HepG2 (cell line): ENCODE results near the gene ZNF394. TPM values are rescaled to one million over a fixed set of nuclear protein-coding genes. Genes with fewer than 3 reads are reported as not detected.

Experiments
- ATAC-seq: fragments of 200-7000 bp; cut with Tn5 transposase; 3 replicates; pipeline ENCODE4 v1.9.1; 2020; ENCODE audit warnings: mild to moderate bottlenecking, moderate library complexity
- BruUV-seq: library from RNA; stranded (reverse); fragments of 400-500 nt; replicated peaks from 2 replicates; lab custom pipeline; 2021; lab: Mats Ljungman, UMichigan
- CTCF ChIA-PET: fragments of 300-600 bp; formaldehyde crosslinking; extraction: SDS; loops from one replicate; lab custom pipeline; 2021; ENCODE audit warnings: low total read pairs, inconsistent platforms, low intra/inter-chr PET ratio; lab: Yijun Ruan, JAX
- POLR2A ChIA-PET: fragments of 350-600 bp; sonication (Branson Sonifier 250); formaldehyde crosslinking; loops from one replicate; lab custom pipeline; 2020; ENCODE audit warnings: antibody characterized with exemption, inconsistent platforms; lab: Yijun Ruan, JAX
- DNase-seq: peaks from one replicate; pipeline ENCODE4 v3.0.0-alpha.2; 2015; ENCODE audit warnings: low spot score
- FAIRE-seq: peaks from 3 replicates; lab custom pipeline; 2011; peaks lifted over from hg19 to GRCh38; lab: Jason Lieb, UNC
- H2AFZ ChIP-seq: one replicate; pipeline ENCODE4 v1.6.1; 2011; ENCODE audit warnings: low read length, inconsistent platforms
- H3K27ac ChIP-seq: fragments of 300-600 bp; 3 replicates; pipeline ENCODE4 v1.8.0; 2011; ENCODE audit warnings: mixed run types, mild to moderate bottlenecking, mixed read lengths, low read length, inconsistent platforms; ENCODE audit not compliant: insufficient read depth; ENCODE audit errors: extremely low read length
- H3K27me3 ChIP-seq, 2 experiments: fragments of 200-600 bp in 1 of 2; 2 replicates in 1 of 2; 3 replicates in 1 of 2; pipeline versions ENCODE4 v1.6.0 to v1.8.0; 2011; ENCODE audit warnings: low read length in 2 of 2, mild to moderate bottlenecking in 2 of 2, moderate library complexity in 2 of 2, inconsistent platforms in 1 of 2; ENCODE audit not compliant: insufficient read depth in 2 of 2, control insufficient read depth in 1 of 2
- H3K36me3 ChIP-seq, 2 experiments: fragments of 200-600 bp in 1 of 2; replicated peaks in 1 of 2; 2 replicates in 1 of 2; 3 replicates in 1 of 2; pipeline versions ENCODE4 v1.5.1 to v1.8.0; 2011; ENCODE audit warnings: low read length in 2 of 2, inconsistent platforms in 1 of 2; ENCODE audit not compliant: insufficient read depth in 2 of 2, control insufficient read depth in 1 of 2
- H3K4me1 ChIP-seq: 2 replicates; pipeline ENCODE4 v1.5.1; 2012; ENCODE audit warnings: low read length, inconsistent platforms; ENCODE audit not compliant: insufficient read depth
- H3K4me2 ChIP-seq: 2 replicates; pipeline ENCODE4 v1.6.0; 2011; ENCODE audit warnings: low read depth, low read length, inconsistent platforms
- H3K4me3 ChIP-seq, 3 experiments: fragments of 200-600 bp in 1 of 3; sonication (generic), shearing (Covaris generic) in 1 of 3; replicated peaks in 1 of 3; 2 replicates each; pipeline ENCODE4 v1.5.1; 2011 to 2016; ENCODE audit warnings: low read length in 3 of 3, inconsistent platforms in 2 of 3, low read depth in 2 of 3, mild to moderate bottlenecking in 2 of 3, control low read depth in 1 of 3, mixed read lengths in 1 of 3; ENCODE audit not compliant: insufficient read depth in 1 of 3
- H3K79me2 ChIP-seq: one replicate; pipeline ENCODE4 v1.6.1; 2011; ENCODE audit warnings: low read length, inconsistent platforms; ENCODE audit not compliant: insufficient read depth
- H3K9ac ChIP-seq: 2 replicates; pipeline ENCODE4 v1.6.0; 2011; ENCODE audit warnings: mild to moderate bottlenecking, low read depth, low read length, inconsistent platforms; ENCODE audit not compliant: insufficient read depth
- H3K9me3 ChIP-seq: 2 replicates; pipeline ENCODE4 v1.5.1; 2012; ENCODE audit warnings: mild to moderate bottlenecking, low read length
- H4K20me1 ChIP-seq: 2 replicates; pipeline ENCODE4 v1.6.0; 2011; ENCODE audit warnings: inconsistent platforms, mild to moderate bottlenecking, low read length, moderate library complexity; ENCODE audit not compliant: insufficient read depth
- ETV5 ChIP-seq: IDR thresholded peaks from 2 replicates; pipeline ENCODE4 v1.6.1; 2018; ENCODE audit warnings: missing biosample characterization, missing genetic modification reagents, inconsistent platforms, borderline replicate concordance
- GATAD2A ChIP-seq: IDR thresholded peaks from 2 replicates; pipeline ENCODE4 v1.6.1; 2016
- HHEX ChIP-seq: IDR thresholded peaks from 2 replicates; pipeline ENCODE4 v1.6.1; 2016; ENCODE audit warnings: control low read depth
- KLF11 ChIP-seq: IDR thresholded peaks from 2 replicates; pipeline ENCODE4 v1.6.1; 2016; ENCODE audit warnings: missing compliant biosample characterization
- RXRB ChIP-seq: IDR thresholded peaks from 2 replicates; pipeline ENCODE4 v1.6.1; 2016; ENCODE audit warnings: borderline replicate concordance, missing genetic modification reagents, missing compliant biosample characterization
- SIN3B ChIP-seq: fragments of 150-350 bp; IDR thresholded peaks from 2 replicates; pipeline ENCODE4 v1.6.1; 2014; ENCODE audit warnings: low read length
- SRF ChIP-seq: IDR thresholded peaks from 2 replicates; pipeline ENCODE4 v1.6.1; 2011; ENCODE audit warnings: mild to moderate bottlenecking, low read depth, low read length, moderate library complexity
- ZFP36L1 ChIP-seq: sonication (generic); formaldehyde crosslinking; IDR thresholded peaks from 2 replicates; pipeline ENCODE4 v1.8.0; 2022; ENCODE audit warnings: mild to moderate bottlenecking, missing genetic modification reagents, moderate library complexity
- ZFYVE20 ChIP-seq: sonication (generic); formaldehyde crosslinking; IDR thresholded peaks from 2 replicates; pipeline ENCODE4 v1.8.0; 2023; ENCODE audit warnings: low read depth, mild to moderate bottlenecking, moderate library complexity, missing genetic modification reagents, borderline replicate concordance
- ZNF3 ChIP-seq: IDR thresholded peaks from 2 replicates; pipeline ENCODE4 v1.7.0; 2017; ENCODE audit warnings: inconsistent platforms
- ZNF329 ChIP-seq: sonication (generic); formaldehyde crosslinking; IDR thresholded peaks from 2 replicates; pipeline ENCODE4 v1.9.0; 2021; ENCODE audit warnings: low read depth, mild to moderate bottlenecking, missing genetic modification reagents
- ZNF501 ChIP-seq: sonication (generic); formaldehyde crosslinking; IDR thresholded peaks from 2 replicates; pipeline ENCODE4 v1.5.1; 2020; ENCODE audit warnings: mild to moderate bottlenecking, moderate library complexity, missing genetic modification reagents
- ZSCAN12 ChIP-seq: sonication (generic); formaldehyde crosslinking; IDR thresholded peaks from 2 replicates; pipeline ENCODE4 v1.9.0; 2021; ENCODE audit warnings: mild to moderate bottlenecking, missing genetic modification reagents
- WGBS: methylation state at CpG from one replicate; pipeline ENCODE4 v1.1.6; 2017; ENCODE audit warnings: low lambda C conversion rate; 5-methylcytosine and 5-hydroxymethylcytosine counted together
- in situ Hi-C: cut with HindIII; loops from 2 replicates; pipeline ENCODE4 v1.10.0; 2017; ENCODE audit warnings: low pct_unique_long_range_greater_than_20kb; ENCODE audit not compliant: extremely low pct_ligation_motif_present
- intact Hi-C: fragments of 100-400 bp; cut with micrococcal nuclease; formaldehyde crosslinking; loops from one replicate; pipeline ENCODE4 v1.10.0; 2022; ENCODE audit not compliant: unreplicated experiment
- polyA plus RNA-seq, 8 experiments: library from polyadenylated mRNA; depleted of rRNA in 3 of 8; stranded (reverse) in 7 of 8; unstranded in 1 of 8; fragments of >200 nt; fragmentation: Illumina TruSeq in 4 of 8; extraction: Trizol in 4 of 8; gene quantifications; 2 replicates each; pipeline versions ENCODE4 v1.2.1 to v1.2.3, GENCODE V29; 2011 to 2016; ENCODE audit warnings: low read depth in 4 of 8, missing spikeins in 1 of 8, mixed read lengths in 1 of 8; ENCODE audit not compliant: insufficient read depth in 1 of 8
- total RNA-seq, 5 experiments: library from RNA; depleted of rRNA; stranded (reverse); fragments of >200 nt; fragmentation: Illumina TruSeq; extraction: Trizol; gene quantifications; 2 replicates each; pipeline ENCODE4 v1.2.3, GENCODE V29; 2016; ENCODE audit warnings: low read depth in 1 of 5
- TF ChIP-seq, protein P1 (sequence below), 2 experiments: sonication (generic) in 1 of 2; formaldehyde crosslinking in 1 of 2; IDR thresholded peaks; 2 replicates each; pipeline versions ENCODE4 v1.4.0 to v1.6.1; 2018 to 2020; ENCODE audit warnings: missing genetic modification reagents in 2 of 2, borderline replicate concordance in 1 of 2, low read depth in 1 of 2, mild to moderate bottlenecking in 1 of 2, missing biosample characterization in 1 of 2

The ZNF394 gene
- total and polyA plus RNA-seq, 2 of the 13 experiments (the other 11 are each of a cell fraction or from before 2014, with no cell fraction given): 7.8 to 19.6 TPM

DNA sequence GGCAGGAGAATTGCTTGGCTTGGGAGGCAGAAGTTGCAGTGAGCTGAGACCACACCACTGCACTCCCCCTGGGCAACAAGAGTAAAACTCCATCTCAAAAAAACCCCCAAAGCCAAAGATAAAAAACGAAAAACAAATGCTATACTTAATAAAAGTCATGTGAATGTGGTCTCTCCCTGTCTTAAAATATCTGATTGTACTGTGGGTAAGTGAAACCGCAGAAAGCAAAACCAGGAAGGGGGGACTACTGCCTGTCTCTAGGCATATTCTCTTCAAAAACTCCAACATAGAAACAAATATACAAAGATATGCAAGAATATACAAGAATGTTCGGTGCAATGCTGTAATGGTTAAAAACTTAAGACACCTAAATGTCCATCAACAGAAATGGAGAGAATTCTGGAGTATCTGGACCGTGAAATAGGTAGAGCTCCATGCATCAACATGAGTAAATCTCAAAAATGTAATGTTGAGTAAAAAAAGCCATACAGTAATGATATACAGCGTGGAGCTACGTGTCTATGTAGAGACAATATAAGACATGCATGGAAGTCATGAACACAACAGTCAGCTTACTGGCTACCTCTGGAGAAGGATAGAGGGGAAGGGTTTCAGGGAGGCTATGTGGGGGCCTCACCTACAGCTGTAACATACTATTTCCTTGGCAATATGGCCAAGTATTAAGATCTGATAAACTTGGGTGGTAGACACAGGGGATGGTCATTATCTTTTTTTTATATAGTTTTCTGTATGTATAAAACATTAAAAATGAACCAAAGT is 2.1 kb downstream of the ZNF394 start:
- no peak for FAIRE-seq
- ChIA-PET CTCF (no interaction called here), POLR2A (interaction anchor here (1.0 kb wide), 1 partner anchor 32 kb away, joined by 3 read pairs; no protein-coding TSS in a partner anchor)
- Histone ChIP-seq H4K20me1 (peaks cover 17% of the 10 kb centered on the region), H3K9ac (peak overlapping the region; percentile 85), H3K4me2 (peak overlapping the region; percentile 90), H2AFZ (no peak overlapping the region), H3K4me1 (peaks cover 17% of the 10 kb centered on the region), H3K27ac (no peak overlapping the region), H3K9me3 (no peaks in the 10 kb centered on the region), H3K79me2 (peaks cover 40% of the 10 kb centered on the region), H3K36me3 (peaks cover 10 to 24% of the 10 kb centered on the region in 2 experiments), H3K4me3 (peak overlapping the region; percentile 75 to 99 (median 98)), H3K27me3 (no peaks in the 10 kb centered on the region; a peak in 1 of 5 replicates)
- TF ChIP-seq, protein P1, sequence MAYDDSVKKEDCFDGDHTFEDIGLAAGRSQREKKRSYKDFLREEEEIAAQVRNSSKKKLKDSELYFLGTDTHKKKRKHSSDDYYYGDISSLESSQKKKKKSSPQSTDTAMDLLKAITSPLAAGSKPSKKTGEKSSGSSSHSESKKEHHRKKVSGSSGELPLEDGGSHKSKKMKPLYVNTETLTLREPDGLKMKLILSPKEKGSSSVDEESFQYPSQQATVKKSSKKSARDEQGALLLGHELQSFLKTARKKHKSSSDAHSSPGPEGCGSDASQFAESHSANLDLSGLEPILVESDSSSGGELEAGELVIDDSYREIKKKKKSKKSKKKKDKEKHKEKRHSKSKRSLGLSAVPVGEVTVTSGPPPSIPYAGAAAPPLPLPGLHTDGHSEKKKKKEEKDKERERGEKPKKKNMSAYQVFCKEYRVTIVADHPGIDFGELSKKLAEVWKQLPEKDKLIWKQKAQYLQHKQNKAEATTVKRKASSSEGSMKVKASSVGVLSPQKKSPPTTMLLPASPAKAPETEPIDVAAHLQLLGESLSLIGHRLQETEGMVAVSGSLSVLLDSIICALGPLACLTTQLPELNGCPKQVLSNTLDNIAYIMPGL (CRISPR knock-in tag; IDR thresholded peaks at IDR 0.05; ENCODE audit: borderline replicate concordance in 1 of 2, low read depth in 1 of 2): 0 out of 4 replicates have a peak, but pooled peaks of 1 of the 2 experiments have one; percentile 28
- TF ChIP-seq ZNF501 (CRISPR knock-in tag) (no peak), KLF11 (CRISPR knock-in tag) (no peak)
- DNase-seq: no peak
- in situ Hi-C loops: no loop called here
- intact Hi-C loops: no loop called here
- 65% methylated on average over 6 of the region's 6 CpGs for WGBS
- ATAC-seq: no peak
- BruUV-seq: no TSS peak

DNA sequence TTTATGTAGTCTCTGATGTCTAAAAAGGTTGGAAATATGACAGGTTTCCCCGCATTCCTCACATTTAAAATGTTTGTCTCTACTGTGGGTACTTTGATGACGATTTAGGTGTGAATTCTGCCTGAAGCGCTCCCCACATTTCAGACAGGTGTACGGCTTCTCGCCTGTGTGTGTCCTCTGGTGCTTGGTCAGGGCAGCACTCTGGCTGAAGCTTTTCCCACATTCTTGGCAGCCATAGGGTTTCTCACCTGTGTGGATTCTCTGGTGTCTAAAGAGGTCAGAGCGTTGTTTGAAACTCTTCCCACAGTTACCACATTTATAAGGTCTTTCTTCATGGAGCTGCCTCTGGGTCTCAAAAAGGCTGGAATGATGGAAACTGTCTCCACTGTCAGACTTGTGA is 6.3 kb downstream of the ZNF394 start:
- intact Hi-C loops: no loop called here
- H3K4me2 ChIP-seq: no peak overlapping the region
- no peaks in the 10 kb centered on the region for H3K27me3 ChIP-seq
- peaks cover 23% of the 10 kb centered on the region for H3K79me2 ChIP-seq
- peaks cover 10% of the 10 kb centered on the region for H4K20me1 ChIP-seq
- H3K36me3 ChIP-seq: peaks cover 10 to 27% of the 10 kb centered on the region in 2 experiments
- BruUV-seq: no TSS peak
- DNase-seq: no peak
- no peak overlapping the region for H3K9ac ChIP-seq
- WGBS: 97% methylated on average over 6 of the region's 6 CpGs
- TF ChIP-seq RXRB (CRISPR knock-in tag) (no peak), SIN3B (no peak), ETV5 (CRISPR knock-in tag) (no peak), ZNF3 (CRISPR knock-in tag) (no peak), ZSCAN12 (CRISPR knock-in tag) (no peak), HHEX (CRISPR knock-in tag) (no peak), ZFP36L1 (no peak), GATAD2A (no peak), ZFYVE20 (no peak), ZNF329 (CRISPR knock-in tag) (no peak), SRF (no peak)
- TF ChIP-seq, all 625 proteins: peak for 0
- no peaks in the 10 kb centered on the region for H3K9me3 ChIP-seq
- FAIRE-seq: no peak
- peaks cover 17% of the 10 kb centered on the region for H3K4me1 ChIP-seq
- in situ Hi-C loops: no loop called here
- no peak overlapping the region for H3K4me3 ChIP-seq
- no peak for ATAC-seq
- H2AFZ ChIP-seq: no peak overlapping the region
- H3K27ac ChIP-seq: no peak overlapping the region
- ChIA-PET CTCF (no interaction called here), POLR2A (no interaction called here)
